ENCODE data around the gene RAB27A. TPM values are rescaled to one million over a fixed set of nuclear protein-coding genes. Genes with fewer than 3 reads are reported as not detected.

Gene RAB27A
- total RNA-seq, 1 donor from 2014 or later = 26.7 TPM

DNA sequence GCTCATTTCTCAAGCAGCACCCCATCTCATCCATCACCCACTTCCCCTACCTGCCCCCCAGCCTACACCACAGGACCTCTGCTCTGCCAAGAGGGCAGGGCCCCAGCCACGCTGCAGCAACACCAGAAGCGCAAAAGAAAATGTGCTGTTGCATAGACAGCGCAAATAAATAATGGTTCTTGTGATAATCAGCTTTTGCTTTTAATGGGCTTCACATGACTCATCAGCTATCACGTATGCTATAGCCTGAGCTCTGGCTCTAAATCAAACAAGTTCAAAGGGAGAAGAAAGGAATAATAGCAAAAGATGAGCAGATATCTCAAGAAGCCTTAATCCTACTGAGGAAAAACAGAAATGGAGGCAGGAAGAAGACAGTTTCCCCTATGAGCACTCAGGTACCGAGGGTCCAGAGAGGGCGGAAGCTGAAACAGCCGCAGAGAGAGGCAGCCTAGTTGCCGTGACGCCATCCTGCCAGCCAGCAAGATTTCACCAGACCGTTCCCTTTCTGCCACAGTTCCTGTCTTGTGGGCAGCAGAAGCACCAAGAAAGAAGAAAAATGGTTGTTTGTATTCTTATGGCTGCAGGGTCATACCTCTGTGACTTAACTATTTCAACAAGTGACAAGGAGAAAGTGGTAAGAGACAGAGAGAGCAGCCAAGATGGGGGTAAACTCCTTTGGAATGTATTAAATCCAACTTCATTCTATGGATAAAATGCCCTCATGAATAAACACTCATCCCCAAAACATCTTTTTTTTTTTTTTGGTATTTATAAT is 22.0 kb downstream of the RAB27A start:
- POLR2A ChIA-PET = interaction anchor here (0.6 to 2.7 kb wide), 9 partner anchors 10 to 51 kb away, joined by 3 to 13 read pairs (median 5); partner anchors contain the start of genes PIGB and PIGBOS1
- no peaks in the 10 kb centered on the region for H3K9me3 Mint-ChIP-seq
- H3K27me3 Mint-ChIP-seq = no peaks in the 10 kb centered on the region
- ATAC-seq (ENCODE audit: low read depth) (peak; percentile 98), DNase-seq (peak; percentile 39)
- peak overlapping the region; percentile 82 for H3K4me3 Mint-ChIP-seq
- no peak for TF ChIP-seq CTCF (IDR thresholded peaks at IDR 0.05)
- peaks cover 26% of the 10 kb centered on the region for H3K4me1 Mint-ChIP-seq
- intact Hi-C loops (cut with micrococcal nuclease) = loop anchor here (1.0 kb wide), 6 partner anchors 10 to 51 kb away; partner anchors contain the start of gene RAB27A
- peaks cover 18% of the 10 kb centered on the region for H3K36me3 Mint-ChIP-seq (ENCODE audit: low read depth)
- CTCF ChIA-PET = interaction anchor here (0.7 to 1.4 kb wide), 3 partner anchors 9 to 71 kb away, joined by 3 to 5 read pairs (median 5); partner anchors contain the start of gene RSL24D1
- H3K27ac Mint-ChIP-seq = peak overlapping the region; percentile 96

GRCh38 chr15:55266547-55266946 is 23.1 kb downstream of the RAB27A start:
- H3K27me3 Mint-ChIP-seq = no peaks in the 10 kb centered on the region
- ChIA-PET CTCF (interaction anchor here (1.4 kb wide), 2 partner anchors 10 to 50 kb away, joined by 5 read pairs; no protein-coding TSS in a partner anchor), POLR2A (interaction anchor here (0.6 to 2.7 kb wide), 6 partner anchors 11 to 52 kb away, joined by 3 to 13 read pairs (median 8); partner anchors contain the start of genes PIGB and PIGBOS1)
- ATAC-seq (ENCODE audit: low read depth) = no peak
- no peak overlapping the region for H3K4me3 Mint-ChIP-seq
- no peak for TF ChIP-seq CTCF (IDR thresholded peaks at IDR 0.05)
- intact Hi-C loops (cut with micrococcal nuclease) = no loop called here
- DNase-seq = no peak
- H3K4me1 Mint-ChIP-seq = peaks cover 25% of the 10 kb centered on the region
- peaks cover 18% of the 10 kb centered on the region for H3K36me3 Mint-ChIP-seq (ENCODE audit: low read depth)
- no peaks in the 10 kb centered on the region for H3K9me3 Mint-ChIP-seq
- peak overlapping the region; percentile 96 for H3K27ac Mint-ChIP-seq

GRCh38 chr15:55260562-55261131 is 29.0 kb downstream of the RAB27A start:
- no peak for DNase-seq

DNA sequence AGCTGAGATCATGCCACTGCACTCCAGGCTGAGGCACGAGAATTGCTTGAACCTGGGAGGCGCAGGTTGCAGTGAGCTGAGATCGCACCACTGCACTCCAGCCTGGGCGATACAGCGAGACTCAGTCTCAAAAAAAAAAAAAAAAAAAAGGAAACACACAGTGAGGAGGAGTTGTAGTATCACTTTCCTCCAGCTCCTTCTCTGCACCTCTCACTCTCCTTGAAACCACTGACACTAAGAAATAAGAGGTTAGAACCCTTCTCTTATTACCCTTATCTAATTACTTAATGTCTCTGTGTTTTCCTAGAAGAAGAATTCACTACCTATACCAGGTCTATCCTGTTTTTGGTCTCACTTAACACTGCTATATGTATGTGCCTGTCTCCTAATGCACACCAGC is 31.7 kb downstream of the RAB27A start:
- Mint-ChIP-seq H3K36me3 (ENCODE audit: low read depth) (peaks cover under 1% of the 10 kb centered on the region), H3K9me3 (no peaks in the 10 kb centered on the region), H3K4me3 (no peak overlapping the region), H3K27ac (peak overlapping the region; percentile 62), H3K27me3 (no peaks in the 10 kb centered on the region), H3K4me1 (peaks cover 56% of the 10 kb centered on the region)
- ChIA-PET POLR2A (interaction anchor here (0.6 kb wide), 1 partner anchor 12 kb away, joined by 4 read pairs; no protein-coding TSS in a partner anchor), CTCF (no interaction called here)
- ATAC-seq (ENCODE audit: low read depth) = peak; percentile 47
- intact Hi-C loops (cut with micrococcal nuclease) = loop anchor here (5.0 kb wide), 1 partner anchor 36 kb away; no protein-coding TSS in a partner anchor
- TF ChIP-seq CTCF (IDR thresholded peaks at IDR 0.05) = no peak
- DNase-seq = no peak

More at GRCh38 chr15:55260562-55261131, 29.0 kb downstream of the RAB27A start:
- Mint-ChIP-seq H3K4me3 (no peak overlapping the region), H3K9me3 (no peaks in the 10 kb centered on the region), H3K4me1 (peaks cover 44% of the 10 kb centered on the region), H3K36me3 (ENCODE audit: low read depth) (peaks cover 7% of the 10 kb centered on the region), H3K27ac (no peak overlapping the region), H3K27me3 (no peaks in the 10 kb centered on the region)
- TF ChIP-seq CTCF (IDR thresholded peaks at IDR 0.05) = no peak
- intact Hi-C loops (cut with micrococcal nuclease) = no loop called here
- no peak for ATAC-seq (ENCODE audit: low read depth)
- ChIA-PET CTCF (no interaction called here), POLR2A (no interaction called here)
